Colon (tissue), 2 donors: ENCODE results near the gene SHFL.

Experiments
- FAIRE-seq: peaks from 2 replicates; lab custom pipeline; 2012; peaks lifted over from hg19 to GRCh38; lab: Jason Lieb, UNC
- donor health status: control.
- donor health status: control.

The SHFL gene

DNA sequence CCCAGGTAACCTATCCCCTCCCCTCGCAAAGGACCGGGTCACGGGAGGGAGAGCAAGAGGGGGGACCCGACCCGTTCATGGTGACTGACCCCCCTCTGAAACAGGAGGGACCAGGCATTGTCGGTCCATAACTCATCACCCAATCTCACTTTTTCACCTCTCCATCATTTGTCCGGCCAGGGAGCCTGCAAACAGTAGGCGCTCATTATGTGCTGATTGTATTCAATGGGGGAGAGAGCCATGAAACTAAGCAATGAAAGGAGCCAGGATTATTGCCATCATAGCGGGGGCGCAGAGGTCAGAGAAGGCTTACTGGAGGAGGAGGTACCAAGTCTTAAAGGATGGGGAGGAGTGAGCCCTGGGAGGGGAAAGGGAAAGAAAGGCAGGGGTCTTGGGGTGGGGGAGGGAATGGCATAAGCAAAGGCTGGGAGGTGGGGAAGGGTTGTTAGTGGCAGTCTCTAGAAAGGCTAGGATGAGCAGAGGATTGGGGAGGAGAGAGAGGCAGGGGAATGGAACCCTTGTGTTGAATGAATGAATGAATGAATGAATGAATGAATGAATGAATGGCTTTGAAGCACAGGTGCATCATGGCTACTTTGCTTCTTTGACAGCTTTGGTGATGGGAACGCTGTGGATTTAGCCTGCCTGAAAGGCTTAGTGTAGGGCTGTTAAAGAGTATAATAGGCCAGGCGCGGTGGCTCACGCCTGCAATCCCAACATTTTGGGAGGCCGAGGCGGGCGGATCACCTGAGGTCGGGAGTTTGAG lies 1.4 kb downstream of the SHFL start:
- no peak for FAIRE-seq

DNA sequence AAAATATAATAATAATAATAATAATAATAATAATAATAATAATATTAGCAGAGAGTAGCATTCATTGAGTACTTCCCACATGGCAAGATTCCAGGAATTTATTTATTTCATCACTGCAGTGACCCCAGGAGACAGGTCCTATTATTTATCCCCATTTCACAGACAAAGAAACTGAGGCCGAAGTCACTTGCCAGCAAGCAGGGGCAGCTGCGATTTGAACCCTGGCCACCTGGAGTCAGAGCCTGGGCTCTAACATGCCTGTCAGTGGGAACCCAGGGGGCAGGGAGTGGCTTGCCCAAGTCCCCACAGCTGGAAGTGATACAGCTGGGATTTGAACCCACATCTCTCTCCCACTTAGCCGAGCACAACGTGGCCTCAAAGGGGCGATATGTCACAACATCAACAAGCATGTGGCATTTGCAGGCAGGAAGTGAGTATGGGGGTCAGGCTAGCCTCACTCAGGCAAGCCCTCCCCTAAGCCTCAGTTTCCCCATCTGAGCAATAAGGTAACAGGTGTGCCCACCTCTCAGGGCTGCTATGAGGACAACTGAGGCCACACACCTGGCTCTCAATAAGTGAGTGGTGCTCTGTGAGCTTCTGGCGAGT lies 2.9 kb downstream of the SHFL start:
- FAIRE-seq = no peak

DNA sequence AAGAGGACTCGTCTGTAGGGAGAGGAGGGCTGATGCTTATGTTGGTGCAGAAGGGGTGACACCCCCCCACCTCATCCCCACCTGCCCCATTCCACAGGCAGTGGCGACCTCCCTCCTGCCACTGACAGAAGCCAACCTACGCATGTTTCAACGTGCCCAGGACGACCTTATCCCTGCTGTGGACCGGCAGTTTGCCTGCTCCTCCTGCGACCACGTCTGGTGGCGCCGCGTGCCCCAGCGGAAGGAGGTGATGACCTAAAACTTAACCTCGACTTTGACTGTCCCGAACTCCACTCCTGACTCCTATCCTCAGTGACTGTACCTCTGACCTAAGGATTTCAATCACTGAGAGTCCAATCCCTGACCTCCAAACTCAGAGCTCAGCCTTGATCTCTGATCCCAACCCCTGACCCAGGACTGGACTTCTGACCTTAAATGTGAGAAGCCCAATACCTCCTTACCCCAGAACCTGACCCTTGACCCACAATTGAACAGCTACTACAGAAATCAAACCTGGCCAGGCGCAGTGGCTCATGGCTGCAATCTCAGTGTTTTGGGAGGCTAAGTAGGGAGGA lies 3.8 kb downstream of the SHFL start:
- no peak for FAIRE-seq

DNA sequence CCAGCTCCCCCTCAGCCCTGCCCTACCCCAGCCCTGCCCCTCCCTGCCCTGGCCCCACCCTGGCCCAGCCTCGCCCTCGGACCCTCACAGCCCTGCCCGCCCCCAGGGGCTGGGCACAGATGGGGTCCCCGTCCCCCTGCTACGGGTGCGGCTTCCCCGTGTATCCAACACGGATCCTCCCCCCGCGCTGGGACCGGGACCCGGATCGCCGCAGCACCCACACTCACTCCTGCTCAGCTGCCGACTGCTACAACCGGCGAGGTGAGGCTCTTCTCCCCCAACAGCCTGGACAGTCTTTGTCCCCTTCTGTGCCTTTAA lies 5.2 kb downstream of the SHFL start:
- FAIRE-seq = no peak

DNA sequence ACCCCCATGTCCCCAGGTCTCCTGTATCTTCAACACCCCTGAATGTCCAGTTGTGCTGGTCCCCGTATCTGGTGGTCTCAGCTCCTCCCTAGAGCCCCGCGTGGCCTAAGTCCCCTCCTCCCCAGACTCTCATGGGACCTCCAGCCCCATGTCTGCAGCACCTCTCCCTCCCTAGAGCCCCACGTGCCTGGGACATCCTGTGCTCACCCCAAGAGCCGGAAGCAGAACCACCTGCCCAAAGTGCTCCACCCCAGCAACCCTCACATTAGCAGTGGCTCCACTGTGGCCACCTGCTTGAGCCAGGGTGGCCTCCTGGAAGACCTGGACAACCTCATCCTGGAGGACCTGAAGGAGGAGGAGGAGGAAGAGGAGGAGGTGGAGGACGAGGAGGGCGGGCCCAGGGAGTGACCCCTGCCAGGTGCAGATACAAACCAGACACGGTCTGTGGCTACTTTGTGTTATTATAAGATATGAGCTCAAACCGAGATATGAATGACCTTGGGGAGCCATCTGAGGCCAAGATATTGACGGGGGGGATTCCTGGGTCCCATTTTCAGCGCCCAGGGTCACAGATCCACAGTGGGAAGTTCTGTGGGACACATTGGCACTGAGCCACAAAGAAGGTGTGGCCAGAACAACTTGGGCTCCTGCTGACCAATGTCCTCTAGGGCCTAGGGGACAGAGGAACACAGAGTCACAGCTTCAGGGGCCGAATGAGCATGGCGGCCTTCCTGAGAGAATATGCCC lies 6.0 kb downstream of the SHFL start:
- FAIRE-seq = no peak

DNA sequence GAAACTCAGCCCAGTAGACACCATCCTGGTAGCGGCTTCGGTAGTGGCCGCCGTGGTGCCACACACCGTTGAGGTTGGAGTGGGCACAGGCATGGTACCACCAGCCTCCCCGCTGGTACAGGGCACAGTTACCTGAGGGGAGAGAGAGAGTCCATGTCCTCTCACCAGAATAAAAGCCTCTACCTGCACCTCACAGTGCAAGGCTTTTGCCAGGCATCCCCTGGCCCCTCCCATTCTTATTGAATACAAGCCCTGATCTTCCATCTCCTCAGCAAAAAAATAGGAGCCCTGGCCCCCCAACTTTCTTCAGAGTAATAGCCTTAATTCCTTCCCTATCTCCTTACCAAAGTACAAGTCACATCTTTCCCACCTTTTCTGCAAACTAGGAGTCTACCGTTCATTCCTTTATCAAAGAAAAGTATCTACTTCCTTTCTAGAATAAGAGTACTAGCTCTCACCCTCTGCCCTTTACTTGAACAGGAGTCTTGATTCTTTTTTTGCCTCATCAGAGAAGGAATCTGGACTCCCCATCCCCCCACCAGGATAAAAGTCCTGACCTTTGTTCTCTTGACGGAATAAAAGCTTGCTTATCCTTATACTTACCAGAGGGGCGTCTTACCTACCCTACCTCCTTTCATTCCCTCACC lies 6.7 kb downstream of the SHFL start:
- FAIRE-seq = no peak

DNA sequence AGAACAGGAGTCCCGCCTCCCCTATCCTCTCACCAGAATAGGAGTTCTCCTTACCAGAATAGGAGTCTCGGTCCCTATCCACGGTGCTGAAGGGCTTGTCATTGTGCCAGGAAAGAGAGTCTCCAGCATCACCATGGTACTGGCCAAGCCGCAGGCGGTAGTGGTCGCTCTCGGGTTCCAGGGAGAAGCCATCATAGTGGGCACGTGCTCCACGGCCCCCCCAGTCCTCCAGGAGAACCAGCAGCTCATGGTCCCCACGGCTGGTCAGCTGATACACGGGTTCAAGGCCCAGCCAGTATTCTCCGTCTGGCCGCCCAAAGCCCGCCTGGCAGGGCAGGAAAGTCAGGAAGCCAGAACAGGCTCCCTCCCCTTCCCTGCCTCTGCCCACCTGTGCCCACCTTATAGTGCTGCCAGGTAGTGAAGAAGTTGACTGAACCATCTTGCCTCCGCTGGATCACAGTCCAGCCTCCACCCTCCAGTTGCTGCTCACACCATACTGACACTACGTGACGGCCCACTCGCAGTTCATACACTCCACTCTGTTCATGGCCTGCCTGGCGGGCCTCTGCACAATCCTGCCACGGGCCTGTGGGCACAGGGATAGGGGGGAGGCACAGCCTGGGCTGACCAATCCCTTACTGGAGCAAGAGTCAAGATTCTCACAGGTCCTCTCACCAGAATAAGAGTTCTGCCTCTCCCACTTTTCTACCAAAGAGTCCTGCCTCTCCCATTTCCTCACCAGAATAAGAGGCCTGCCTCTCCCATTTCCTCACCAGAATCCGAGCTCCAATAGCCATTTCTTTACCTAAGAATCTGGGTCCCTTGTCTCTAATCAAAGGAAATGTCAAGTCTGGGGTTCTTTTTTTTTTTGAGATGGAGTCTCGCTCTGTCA lies 7.4 kb downstream of the SHFL start:
- FAIRE-seq = no peak

DNA sequence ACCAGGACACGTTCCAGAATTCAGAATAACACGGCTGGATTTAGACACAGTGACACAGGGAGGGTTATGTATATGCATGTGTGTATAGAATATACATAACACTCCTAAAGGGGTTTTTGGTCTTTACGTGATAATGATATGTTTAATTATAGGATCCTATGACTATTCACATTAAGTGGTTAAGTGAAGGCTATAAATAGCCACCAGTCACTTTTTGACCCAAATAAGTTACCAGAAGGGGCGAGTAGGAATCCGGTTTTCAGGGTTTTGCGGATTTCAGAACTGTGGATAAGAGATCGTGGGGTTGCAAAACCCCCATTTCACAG lies 9.5 kb downstream of the SHFL start:
- no peak for FAIRE-seq

DNA sequence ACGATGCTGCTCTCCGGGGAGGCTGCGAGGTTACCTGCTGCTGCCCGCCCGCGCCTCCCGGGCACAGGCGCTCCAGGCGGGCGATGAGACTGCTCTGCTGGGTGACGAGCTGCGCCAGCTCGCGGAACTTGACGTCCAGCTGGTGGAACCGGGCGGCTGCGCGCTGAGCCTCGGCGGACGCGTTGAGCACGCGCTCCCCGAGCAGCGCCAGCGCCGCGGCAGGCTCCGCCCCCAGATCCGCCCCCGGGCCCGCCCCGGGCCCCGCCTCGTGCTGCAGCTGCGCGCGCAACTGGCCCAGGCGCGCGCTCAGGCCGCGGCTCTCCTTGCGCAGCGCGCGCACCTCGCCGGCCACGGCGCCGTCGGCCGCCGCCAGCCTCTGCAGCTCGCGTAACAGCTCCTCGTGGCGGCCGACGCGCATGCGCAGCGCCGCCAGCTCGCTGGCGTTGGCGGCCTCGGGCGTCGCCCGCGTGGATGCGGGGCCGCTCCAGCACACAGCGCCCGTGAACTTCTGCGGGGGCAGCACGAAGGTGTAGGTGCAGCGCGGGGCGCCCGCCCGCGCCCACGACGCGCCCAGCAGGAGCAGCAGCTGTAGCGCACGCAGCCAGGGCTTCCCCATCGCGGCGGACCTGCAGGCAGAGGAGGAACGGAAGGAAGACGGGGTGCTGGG lies 10.0 kb downstream of the SHFL start:
- no peak for FAIRE-seq

DNA sequence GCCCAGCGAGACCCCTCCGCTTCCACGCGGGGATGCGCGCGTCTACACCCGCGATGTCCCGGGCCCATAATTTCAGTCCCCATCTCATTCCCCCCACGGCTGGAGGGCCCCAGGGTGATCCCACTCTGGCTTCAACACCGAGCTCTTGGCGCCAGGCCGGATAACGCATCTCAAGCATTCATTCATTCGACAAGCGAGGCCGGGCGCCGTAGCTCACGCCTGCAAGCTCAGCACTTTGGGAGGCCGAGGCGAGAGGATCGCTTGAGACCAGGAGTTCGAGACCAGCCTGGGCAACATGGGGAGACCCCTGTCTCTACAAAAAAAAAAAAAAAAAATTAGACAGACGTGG lies 10.5 kb downstream of the SHFL start:
- no peak for FAIRE-seq

DNA sequence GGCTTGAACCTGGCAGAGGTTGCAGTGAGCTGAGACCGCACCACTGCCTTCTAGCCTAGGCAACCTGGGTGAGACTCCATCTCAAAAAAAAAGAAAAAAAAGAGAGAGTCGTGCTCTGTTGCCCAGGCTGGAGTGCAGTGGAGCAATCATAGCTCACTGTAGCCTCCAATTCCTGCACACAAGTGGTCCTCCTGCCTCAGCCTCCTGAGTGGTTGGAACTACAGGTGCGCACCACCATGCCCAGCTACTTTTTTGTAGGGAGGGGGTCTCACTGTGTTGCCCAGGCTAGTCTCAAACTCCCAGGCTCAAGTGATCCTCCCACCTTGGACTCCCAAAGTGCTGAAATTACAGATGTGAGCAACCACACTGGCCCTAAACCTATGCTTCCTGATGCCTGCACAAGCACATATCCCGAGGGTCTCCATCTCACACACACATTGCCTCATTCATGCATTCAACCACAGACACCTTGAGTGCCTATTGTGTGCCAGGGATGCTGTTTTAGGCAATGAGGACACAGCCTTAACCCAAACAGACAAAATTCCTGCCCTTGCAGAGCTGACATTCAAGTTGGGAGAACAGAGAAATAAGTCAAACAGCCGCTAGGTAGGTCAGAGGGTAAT lies 14.2 kb downstream of the SHFL start:
- FAIRE-seq = no peak

DNA sequence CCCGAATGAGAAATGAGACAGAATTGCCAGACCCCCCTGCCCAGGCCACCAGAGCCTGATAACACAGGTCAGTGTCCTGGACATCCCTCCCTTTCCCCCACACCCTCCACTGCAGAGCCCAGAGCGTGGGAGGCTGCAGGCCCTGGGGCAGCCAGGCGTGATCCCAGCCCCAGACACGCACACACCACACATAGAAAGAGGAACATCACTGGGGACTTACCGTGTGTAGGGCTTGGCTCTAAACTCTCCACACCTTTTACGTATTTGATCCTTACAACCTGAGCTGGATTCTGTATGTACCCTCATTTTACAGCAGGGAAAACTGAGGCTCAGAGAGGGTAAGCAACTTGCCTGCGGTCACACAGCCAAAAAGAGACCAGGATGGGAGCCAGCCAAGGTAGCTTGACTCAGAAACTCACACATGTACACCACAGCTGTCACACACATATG lies 16.7 kb downstream of the SHFL start:
- FAIRE-seq = no peak

DNA sequence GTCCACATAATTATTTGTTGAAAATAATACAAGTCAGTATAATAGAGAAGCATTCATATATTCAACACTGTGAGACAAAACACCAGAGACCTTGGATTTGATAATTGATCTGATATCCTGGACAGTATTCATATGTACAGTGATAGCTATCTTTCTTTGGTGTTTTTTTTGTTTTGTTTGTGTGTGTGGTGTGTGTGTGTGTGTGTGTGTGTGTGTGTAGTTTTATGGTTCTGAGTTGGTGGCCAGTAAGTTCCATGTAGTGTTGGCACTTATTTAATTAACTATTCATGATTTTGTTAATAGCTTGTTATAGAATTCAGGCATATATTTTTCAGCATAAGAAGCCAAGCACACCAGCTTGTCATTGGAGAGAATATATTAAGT lies 18.0 kb downstream of the SHFL start:
- no peak for FAIRE-seq

DNA sequence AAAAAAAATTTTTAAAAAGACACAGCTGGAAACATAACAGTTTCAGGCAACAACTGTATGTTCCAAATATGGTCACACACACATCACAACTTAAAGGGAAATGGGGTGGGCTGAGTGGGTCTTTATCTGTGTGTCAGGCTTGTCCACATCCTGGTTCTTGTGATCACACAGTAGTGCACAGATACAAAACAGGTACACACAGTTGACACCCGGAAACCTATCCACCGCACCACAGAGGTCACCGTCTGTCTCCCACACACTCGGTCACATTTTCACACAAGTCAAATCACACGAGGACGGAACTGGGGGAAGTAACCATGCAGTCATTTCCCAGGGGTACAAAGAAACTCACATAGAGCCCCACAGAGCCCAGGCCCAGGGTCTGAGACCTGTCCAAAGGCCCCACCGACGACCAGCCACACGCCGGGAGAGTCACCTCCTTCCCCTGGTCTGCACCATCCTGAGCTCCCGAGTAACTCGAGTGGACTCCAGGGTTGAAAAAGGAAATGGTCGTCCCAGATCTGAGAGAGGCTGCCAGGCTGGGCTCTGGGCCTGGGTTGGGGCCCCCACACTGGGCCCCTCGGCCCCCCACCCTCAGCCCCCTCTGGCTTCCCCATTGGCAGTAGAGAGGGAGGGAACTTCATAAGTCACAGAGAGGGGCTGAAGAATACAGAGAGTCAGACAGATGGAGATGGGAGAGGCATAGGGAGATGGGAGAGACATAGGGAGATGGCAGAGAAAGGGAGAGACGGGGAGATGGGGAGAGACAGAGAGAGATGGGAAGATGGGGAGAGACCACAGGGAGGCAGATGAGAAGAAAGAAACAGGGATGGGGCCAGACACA lies 18.8 kb downstream of the SHFL start:
- no peak for FAIRE-seq

DNA sequence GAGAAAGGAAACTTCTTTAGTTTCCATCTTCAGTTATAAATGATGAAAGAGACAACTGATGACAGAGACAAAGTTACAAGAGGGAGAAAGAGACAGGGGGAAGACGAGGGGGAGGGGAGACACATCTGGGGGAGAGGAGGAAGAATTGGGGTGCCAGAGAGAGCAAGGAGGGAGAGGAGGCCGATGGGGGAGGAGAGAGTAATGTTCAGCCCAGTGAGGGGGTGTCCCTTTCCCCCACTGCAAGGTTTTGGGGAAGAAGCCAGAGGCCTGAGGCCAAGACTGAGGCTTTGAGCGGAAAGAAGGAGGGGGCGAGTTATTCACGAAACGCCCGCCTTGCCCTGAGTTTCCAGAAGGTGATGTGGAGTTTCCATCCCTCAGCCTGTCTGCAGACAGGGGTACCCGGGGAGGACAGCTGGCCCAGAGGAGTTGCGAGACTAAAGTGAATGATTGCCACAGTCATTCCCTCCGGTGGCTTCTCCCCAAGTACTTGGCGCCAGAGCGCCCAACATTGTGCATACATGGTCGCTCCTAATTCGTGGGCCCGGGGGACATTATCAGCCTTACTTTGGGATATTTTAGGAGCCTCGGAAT lies 19.5 kb downstream of the SHFL start:
- no peak for FAIRE-seq

DNA sequence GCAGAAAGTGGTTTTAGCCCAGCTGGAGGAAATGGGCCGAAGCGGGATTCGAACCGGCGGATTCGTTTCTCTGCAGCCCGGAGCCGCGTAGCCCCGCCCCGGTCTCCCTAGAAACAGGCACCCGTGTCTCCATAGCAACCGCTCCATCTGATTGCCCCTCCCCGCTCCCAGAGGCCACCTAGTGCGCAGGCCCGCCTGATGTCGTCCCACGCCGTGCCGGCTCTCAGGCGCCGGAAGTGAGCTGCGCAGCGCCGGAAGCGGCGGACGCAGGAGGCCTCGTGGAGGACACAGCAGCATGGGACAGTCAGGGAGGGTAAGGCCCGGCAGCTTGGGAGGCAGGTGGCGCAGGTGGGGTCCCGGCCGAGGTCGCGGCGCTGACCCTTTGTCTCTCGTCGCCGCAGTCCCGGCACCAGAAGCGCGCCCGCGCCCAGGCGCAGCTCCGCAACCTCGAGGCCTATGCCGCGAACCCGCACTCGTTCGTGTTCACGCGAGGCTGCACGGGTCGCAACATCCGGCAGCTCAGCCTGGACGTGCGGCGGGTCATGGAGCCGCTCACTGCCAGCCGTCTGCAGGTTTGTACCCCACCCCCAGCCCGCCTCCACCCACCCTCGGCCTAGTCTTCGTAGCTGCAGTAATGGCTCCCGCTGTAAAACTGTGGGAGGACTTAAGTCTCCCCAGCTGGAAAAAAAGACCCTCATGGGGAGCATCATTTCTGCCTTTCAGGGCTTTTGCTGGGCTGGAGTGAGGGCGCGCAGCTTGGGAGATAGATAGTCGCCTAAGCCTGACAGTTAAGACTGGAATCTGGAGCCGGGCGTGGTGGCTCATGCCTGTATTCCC lies 20.2 kb downstream of the SHFL start, which contains the start of gene PPAN:
Gene PPAN, plus strand, starts transcription at position 263 of the 837 bp plus-strand sequence. Its CDS starts 33 bp downstream, at position 296.
- FAIRE-seq = no peak

DNA sequence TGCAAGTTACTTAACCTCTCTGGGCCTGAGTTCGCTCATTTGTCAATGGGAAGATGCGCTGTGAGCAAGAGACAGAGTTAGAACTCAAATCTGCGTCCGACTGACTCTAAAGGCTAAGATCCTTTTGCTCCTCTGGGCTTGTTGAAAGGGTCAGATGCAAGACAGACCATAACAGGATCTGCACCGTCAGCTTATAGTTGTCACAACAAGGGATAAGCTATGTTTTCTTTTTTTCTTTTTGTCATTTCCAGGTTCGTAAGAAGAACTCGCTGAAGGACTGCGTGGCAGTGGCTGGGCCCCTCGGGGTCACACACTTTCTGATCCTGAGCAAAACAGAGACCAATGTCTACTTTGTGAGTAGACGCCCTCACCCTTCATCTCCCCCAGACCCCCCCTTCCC lies 21.1 kb downstream of the SHFL start:
- no peak for FAIRE-seq

DNA sequence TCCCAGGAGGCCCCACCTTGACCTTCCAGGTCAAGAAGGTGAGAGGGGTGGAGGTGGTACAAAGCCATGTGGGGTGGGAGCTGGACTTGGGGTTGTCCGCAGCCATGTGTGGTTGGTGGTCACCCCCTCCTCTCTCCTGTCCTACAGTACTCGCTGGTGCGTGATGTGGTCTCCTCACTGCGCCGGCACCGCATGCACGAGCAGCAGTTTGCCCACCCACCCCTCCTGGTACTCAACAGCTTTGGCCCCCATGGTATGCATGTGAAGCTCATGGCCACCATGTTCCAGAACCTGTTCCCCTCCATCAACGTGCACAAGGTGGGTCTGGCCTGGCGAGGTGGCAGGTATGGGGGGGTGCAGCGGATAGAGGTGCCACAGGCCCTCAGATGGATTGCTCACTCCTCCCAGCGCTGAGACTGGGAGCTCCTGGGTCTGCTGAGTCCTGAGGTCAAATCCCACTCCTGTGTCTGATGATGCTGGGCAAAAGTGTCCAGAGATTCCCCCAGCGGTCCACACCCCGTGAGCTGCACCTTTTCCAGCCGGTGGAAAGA lies 21.8 kb downstream of the SHFL start:
- FAIRE-seq = no peak
